Right atrium auricular region (tissue), 2 donors: ENCODE measurements around the gene DYSF. TPM values are rescaled to one million over a fixed set of nuclear protein-coding genes. Genes with fewer than 3 reads are reported as not detected.

Source experiments
- DNase-seq: peaks from one replicate; pipeline ENCODE4 v3.0.0-alpha.2; 2019; ENCODE audit warnings: low spot score
- H3K27ac ChIP-seq, 2 donors: fragments of 200-600 bp; sonication (generic); 1 replicate in 1 of 2; 2 replicates in 1 of 2; pipeline ENCODE4 v1.5.1; 2016 to 2019
- H3K27me3 ChIP-seq, 2 donors: fragments of 200-600 bp; sonication (generic); one replicate each; pipeline versions ENCODE4 v1.5.1 to v1.6.0; 2017 to 2019
- H3K36me3 ChIP-seq: fragments of 200-600 bp; sonication (generic); one replicate; pipeline ENCODE4 v1.5.1; 2016
- H3K4me1 ChIP-seq, 2 donors: fragments of 200-600 bp; sonication (generic); one replicate each; pipeline versions ENCODE4 v1.5.1 to v1.6.0; 2017 to 2019
- H3K4me3 ChIP-seq, 2 donors: fragments of 200-600 bp; sonication (generic); 1 replicate in 1 of 2; 2 replicates in 1 of 2; pipeline ENCODE4 v1.5.1; 2017 to 2019; ENCODE audit warnings: mild to moderate bottlenecking in 1 of 2, moderate library complexity in 1 of 2
- H3K9me3 ChIP-seq, 2 donors: fragments of 200-600 bp; sonication (generic); one replicate each; pipeline ENCODE4 v1.5.1; 2019
- CTCF ChIP-seq, 2 donors: fragments of 200-600 bp; sonication (generic); IDR thresholded peaks; one replicate each; pipeline ENCODE4 v1.5.1; 2019; ENCODE audit warnings: antibody characterized with exemption in 2 of 2
- total RNA-seq, 2 donors: library from RNA; depleted of rRNA; stranded (reverse); fragments of >200 nt; gene quantifications; one replicate each; pipeline ENCODE4 v1.1.0, GENCODE V29; 2016

Gene DYSF
- total RNA-seq, 2 donors from 2014 or later: 31.3 to 52.1 TPM

GRCh38 chr2:71534826-71535225, 81.5 kb downstream of the DYSF start:
- DNase-seq: no peak
- Histone ChIP-seq H3K4me1 (no peaks in the 10 kb centered on the region), H3K27ac (no peak overlapping the region), H3K27me3 (no peaks in the 10 kb centered on the region), H3K9me3 (no peaks in the 10 kb centered on the region), H3K36me3 (peaks cover 20% of the 10 kb centered on the region), H3K4me3 (no peak overlapping the region)
- no peak for TF ChIP-seq CTCF (IDR thresholded peaks at IDR 0.05)

GRCh38 chr2:71535526-71535925, 82.2 kb downstream of the DYSF start:
- Histone ChIP-seq H3K27me3 (no peaks in the 10 kb centered on the region), H3K4me1 (no peaks in the 10 kb centered on the region), H3K27ac (no peak overlapping the region), H3K4me3 (no peak overlapping the region), H3K9me3 (no peaks in the 10 kb centered on the region), H3K36me3 (peaks cover 20% of the 10 kb centered on the region)
- no peak for TF ChIP-seq CTCF (IDR thresholded peaks at IDR 0.05)
- DNase-seq: no peak

- H3K36me3 ChIP-seq: peaks cover 20% of the 10 kb centered on the region
Measured at GRCh38 chr2:71536226-71536671, 82.9 kb downstream of the DYSF start.

GRCh38 chr2:71538241-71538640, 84.9 kb downstream of the DYSF start:
- no peaks in the 10 kb centered on the region for H3K27me3 ChIP-seq
- no peak for TF ChIP-seq CTCF (IDR thresholded peaks at IDR 0.05)
- H3K36me3 ChIP-seq: peaks cover 20% of the 10 kb centered on the region
- no peaks in the 10 kb centered on the region for H3K4me1 ChIP-seq
- H3K4me3 ChIP-seq: no peak overlapping the region
- no peak for DNase-seq
- H3K9me3 ChIP-seq: no peaks in the 10 kb centered on the region
- no peak overlapping the region for H3K27ac ChIP-seq

More at GRCh38 chr2:71536226-71536671, 82.9 kb downstream of the DYSF start:
- Histone ChIP-seq H3K4me3 (no peak overlapping the region), H3K27ac (no peak overlapping the region), H3K4me1 (no peaks in the 10 kb centered on the region), H3K9me3 (no peaks in the 10 kb centered on the region), H3K27me3 (no peaks in the 10 kb centered on the region)
- no peak for DNase-seq
- TF ChIP-seq CTCF (IDR thresholded peaks at IDR 0.05): no peak

GRCh38 chr2:71538656-71539265, 85.4 kb downstream of the DYSF start:
- Histone ChIP-seq H3K36me3 (peaks cover 20% of the 10 kb centered on the region), H3K27me3 (no peaks in the 10 kb centered on the region), H3K4me3 (no peak overlapping the region), H3K9me3 (no peaks in the 10 kb centered on the region), H3K4me1 (no peaks in the 10 kb centered on the region), H3K27ac (no peak overlapping the region)
- TF ChIP-seq CTCF (IDR thresholded peaks at IDR 0.05): no peak
- DNase-seq: no peak

- Histone ChIP-seq H3K4me3 (no peak overlapping the region), H3K36me3 (peaks cover 3% of the 10 kb centered on the region), H3K27me3 (no peaks in the 10 kb centered on the region), H3K4me1 (peaks cover 0 to 12% of the 10 kb centered on the region in 2 donors), H3K27ac (no peak overlapping the region), H3K9me3 (no peaks in the 10 kb centered on the region)
- no peak for DNase-seq
- TF ChIP-seq CTCF (IDR thresholded peaks at IDR 0.05): no peak
Measured at GRCh38 chr2:71540818-71541217, 87.5 kb downstream of the DYSF start.
